ENCODE data around the gene ECPAS. TPM values are rescaled to one million over a fixed set of nuclear protein-coding genes. Genes with fewer than 3 reads are reported as not detected.

The ECPAS gene
- total RNA-seq, 1 experiment from 2014 or later: 69.4 TPM

- H3K27me3 ChIP-seq (ENCODE audit: control insufficient read depth, insufficient read depth, low read length): peaks cover 2% of the 10 kb centered on the region; the same call in 1 of the 2 replicates
- H3K4me3 ChIP-seq (ENCODE audit: low read depth in 2 of 2, low read length in 2 of 2): no peak within 1 kb of the TSS
- H3K27ac ChIP-seq (ENCODE audit: low read length): no peak within 1 kb of the TSS
- intact Hi-C loops (cut with micrococcal nuclease; ENCODE audit: unreplicated experiment) (no loop called here), in situ Hi-C loops (cut with HindIII; ENCODE audit: low pct_unique_long_range_greater_than_20kb, low sequenced_read_pairs) (no loop called here)
- no TSS peak for BruUV-seq (replicated peaks)
- ATAC-seq (no peak), DNase-seq (ENCODE audit: low read depth, low spot score) (no peak)
- CTCF ChIA-PET: no interaction called here
- TF ChIP-seq POLR2AphosphoS5 (IDR thresholded peaks at IDR 0.05; ENCODE audit: low read depth, low read length) (no peak), REST (IDR thresholded peaks at IDR 0.05; ENCODE audit: insufficient read depth in 1 of 2, low read depth in 2 of 2, low read length in 1 of 2) (no peak), TCF7L2 (IDR thresholded peaks at IDR 0.05; ENCODE audit: low read depth, low read length) (no peak), SIN3A (IDR thresholded peaks at IDR 0.05; ENCODE audit: borderline replicate concordance, insufficient read depth, low read depth, low read length) (no peak), CTCF (IDR thresholded peaks at IDR 0.05) (no peak)
- POLR2A ChIA-PET: no interaction called here
- no peaks in the 10 kb centered on the region for H3K4me1 ChIP-seq (ENCODE audit: control insufficient read depth, insufficient read depth, low read length)
- no peaks in the 10 kb centered on the region for H3K9me3 ChIP-seq (ENCODE audit: control insufficient read depth, insufficient read depth, low read depth, low read length)
- H3K36me3 ChIP-seq (ENCODE audit: control insufficient read depth, insufficient read depth, low read length): no peaks in the 10 kb centered on the region
Observed at GRCh38 chr9:111330124-111330523, 154.1 kb downstream of the ECPAS start, which contains the start of gene OR2K2. OR2K2 (minus strand) TSS chr9:111330224; CDS start chr9:111328433, 1,791 bp downstream.

GRCh38 chr9:111320631-111321030, 163.6 kb downstream of the ECPAS start:
- POLR2A ChIA-PET: no interaction called here
- ATAC-seq (no peak), DNase-seq (ENCODE audit: low read depth, low spot score) (no peak)
- Histone ChIP-seq H3K4me1 (ENCODE audit: control insufficient read depth, insufficient read depth, low read length) (no peaks in the 10 kb centered on the region), H3K36me3 (ENCODE audit: control insufficient read depth, insufficient read depth, low read length) (no peaks in the 10 kb centered on the region), H3K9me3 (ENCODE audit: control insufficient read depth, insufficient read depth, low read depth, low read length) (no peaks in the 10 kb centered on the region), H3K27ac (ENCODE audit: low read length) (no peak overlapping the region), H3K4me3 (ENCODE audit: low read depth in 2 of 2, low read length in 2 of 2) (no peak overlapping the region), H3K27me3 (ENCODE audit: control insufficient read depth, insufficient read depth, low read length) (no peaks in the 10 kb centered on the region)
- intact Hi-C loops (cut with micrococcal nuclease; ENCODE audit: unreplicated experiment): no loop called here
- in situ Hi-C loops (cut with HindIII; ENCODE audit: low pct_unique_long_range_greater_than_20kb, low sequenced_read_pairs): no loop called here
- TF ChIP-seq SIN3A (IDR thresholded peaks at IDR 0.05; ENCODE audit: borderline replicate concordance, insufficient read depth, low read depth, low read length) (no peak), REST (IDR thresholded peaks at IDR 0.05; ENCODE audit: insufficient read depth in 1 of 2, low read depth in 2 of 2, low read length in 1 of 2) (no peak), POLR2AphosphoS5 (IDR thresholded peaks at IDR 0.05; ENCODE audit: low read depth, low read length) (no peak), TCF7L2 (IDR thresholded peaks at IDR 0.05; ENCODE audit: low read depth, low read length) (no peak), CTCF (IDR thresholded peaks at IDR 0.05) (no peak)
- no TSS peak for BruUV-seq (replicated peaks)
- CTCF ChIA-PET: no interaction called here
